Colonic mucosa (tissue), 4 donors: ENCODE data around the gene FBXL4. TPM values are rescaled to one million over a fixed set of nuclear protein-coding genes. Genes with fewer than 3 reads are reported as not detected.

ENCODE experiments used
- DNase-seq: peaks from one replicate; pipeline ENCODE4 v3.0.0-alpha.2; 2020
- H3K27ac ChIP-seq: fragments of 200-600 bp; one replicate; pipeline ENCODE4 v1.8.0; 2021
- H3K27me3 ChIP-seq: fragments of 200-600 bp; one replicate; pipeline ENCODE4 v1.8.0; 2021
- H3K36me3 ChIP-seq: fragments of 200-600 bp; one replicate; pipeline ENCODE4 v1.8.0; 2021
- H3K4me1 ChIP-seq: fragments of 200-600 bp; one replicate; pipeline ENCODE4 v1.8.0; 2021; ENCODE audit warnings: mild to moderate bottlenecking
- H3K4me3 ChIP-seq: fragments of 200-600 bp; one replicate; pipeline ENCODE4 v1.8.0; 2021
- H3K9ac ChIP-seq, 2 donors: one replicate each; pipeline ENCODE4 v1.7.0; 2013; ENCODE audit warnings: control low read depth in 2 of 2, low read depth in 2 of 2, low read length in 2 of 2
- H3K9me3 ChIP-seq: fragments of 200-600 bp; one replicate; pipeline ENCODE4 v1.8.0; 2021
- intact Hi-C: fragments of 100-400 bp; cut with DNase I; formaldehyde crosslinking; loops from one replicate; pipeline ENCODE4 v1.14.1; 2022
- total RNA-seq, 2 donors: library from RNA; stranded (reverse); fragmentation: NEBNext Ultra II Directional in 1 of 2; extraction: Animal tissue kit (Norgen Biotek cat#: 25700) in 1 of 2; gene quantifications; one replicate each; pipeline ENCODE4 v1.2.1, GENCODE V29; 2021
- TF ChIP-seq, protein P1 (sequence below): fragments of 200-600 bp; IDR thresholded peaks from one replicate; pipeline ENCODE4 v1.8.0; 2022; ENCODE audit warnings: antibody characterized with exemption, mild to moderate bottlenecking
- donor health status: healthy.
- donor health status: DM: no; HTN: no; CAD: no.
- donor health status: DM: no; HTN: no; CAD: no.

The FBXL4 gene
- total RNA-seq, 2 donors from 2014 or later, result 10.6 to 16.1 TPM

DNA sequence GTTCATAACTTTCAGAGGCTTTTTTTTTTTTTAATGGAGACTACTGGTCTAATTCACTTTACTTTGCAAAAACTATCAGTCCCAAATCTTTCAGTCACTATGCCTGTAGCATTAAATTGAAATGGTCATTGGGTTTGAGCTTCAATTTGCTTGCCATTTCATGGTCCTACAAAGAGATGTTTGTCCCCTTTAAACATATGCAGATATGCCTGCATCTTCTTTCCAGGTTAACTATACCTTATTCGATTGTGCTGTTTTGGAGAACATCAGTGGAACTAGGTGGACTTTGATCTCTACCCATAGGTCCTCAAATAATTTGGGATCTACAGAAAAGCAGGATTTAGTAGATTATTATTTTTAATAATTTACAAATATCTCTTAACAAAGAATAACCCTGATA is 108.8 kb downstream of the FBXL4 start:
- Histone ChIP-seq H3K9me3 (no peaks in the 10 kb centered on the region), H3K4me3 (no peak overlapping the region), H3K4me1 (peaks cover 7% of the 10 kb centered on the region), H3K27ac (no peak overlapping the region), H3K36me3 (no peaks in the 10 kb centered on the region), H3K27me3 (peaks cover 89% of the 10 kb centered on the region), H3K9ac (no peak overlapping the region)
- intact Hi-C loops, result no loop called here
- TF ChIP-seq, protein P1, sequence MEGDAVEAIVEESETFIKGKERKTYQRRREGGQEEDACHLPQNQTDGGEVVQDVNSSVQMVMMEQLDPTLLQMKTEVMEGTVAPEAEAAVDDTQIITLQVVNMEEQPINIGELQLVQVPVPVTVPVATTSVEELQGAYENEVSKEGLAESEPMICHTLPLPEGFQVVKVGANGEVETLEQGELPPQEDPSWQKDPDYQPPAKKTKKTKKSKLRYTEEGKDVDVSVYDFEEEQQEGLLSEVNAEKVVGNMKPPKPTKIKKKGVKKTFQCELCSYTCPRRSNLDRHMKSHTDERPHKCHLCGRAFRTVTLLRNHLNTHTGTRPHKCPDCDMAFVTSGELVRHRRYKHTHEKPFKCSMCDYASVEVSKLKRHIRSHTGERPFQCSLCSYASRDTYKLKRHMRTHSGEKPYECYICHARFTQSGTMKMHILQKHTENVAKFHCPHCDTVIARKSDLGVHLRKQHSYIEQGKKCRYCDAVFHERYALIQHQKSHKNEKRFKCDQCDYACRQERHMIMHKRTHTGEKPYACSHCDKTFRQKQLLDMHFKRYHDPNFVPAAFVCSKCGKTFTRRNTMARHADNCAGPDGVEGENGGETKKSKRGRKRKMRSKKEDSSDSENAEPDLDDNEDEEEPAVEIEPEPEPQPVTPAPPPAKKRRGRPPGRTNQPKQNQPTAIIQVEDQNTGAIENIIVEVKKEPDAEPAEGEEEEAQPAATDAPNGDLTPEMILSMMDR, result no peak
- DNase-seq, result no peak

DNA sequence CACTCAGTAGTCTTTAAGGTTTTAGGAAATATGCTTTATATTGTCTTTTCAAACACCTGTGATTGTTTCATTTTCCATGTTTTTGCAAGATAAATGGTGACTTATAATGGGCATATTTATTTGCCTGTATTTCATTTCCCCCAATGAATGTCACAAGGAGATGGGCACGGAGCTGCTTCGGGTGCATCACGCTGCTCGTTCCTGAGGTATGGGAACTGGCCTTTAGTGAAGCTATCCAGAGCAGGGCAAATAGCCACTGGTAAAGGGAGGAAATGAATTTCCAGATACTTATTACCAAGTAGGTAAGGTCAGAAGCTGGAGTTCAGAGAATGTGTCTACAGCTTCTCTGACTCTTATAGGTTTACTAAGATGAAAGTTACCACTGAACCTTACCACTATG is 109.7 kb downstream of the FBXL4 start:
- Histone ChIP-seq H3K9ac (no peak overlapping the region), H3K27me3 (peaks cover 88% of the 10 kb centered on the region), H3K9me3 (no peaks in the 10 kb centered on the region), H3K27ac (no peak overlapping the region), H3K4me3 (no peak overlapping the region), H3K36me3 (no peaks in the 10 kb centered on the region), H3K4me1 (peaks cover 7% of the 10 kb centered on the region)
- TF ChIP-seq, protein P1, result no peak
- DNase-seq, result no peak
- intact Hi-C loops, result no loop called here

DNA sequence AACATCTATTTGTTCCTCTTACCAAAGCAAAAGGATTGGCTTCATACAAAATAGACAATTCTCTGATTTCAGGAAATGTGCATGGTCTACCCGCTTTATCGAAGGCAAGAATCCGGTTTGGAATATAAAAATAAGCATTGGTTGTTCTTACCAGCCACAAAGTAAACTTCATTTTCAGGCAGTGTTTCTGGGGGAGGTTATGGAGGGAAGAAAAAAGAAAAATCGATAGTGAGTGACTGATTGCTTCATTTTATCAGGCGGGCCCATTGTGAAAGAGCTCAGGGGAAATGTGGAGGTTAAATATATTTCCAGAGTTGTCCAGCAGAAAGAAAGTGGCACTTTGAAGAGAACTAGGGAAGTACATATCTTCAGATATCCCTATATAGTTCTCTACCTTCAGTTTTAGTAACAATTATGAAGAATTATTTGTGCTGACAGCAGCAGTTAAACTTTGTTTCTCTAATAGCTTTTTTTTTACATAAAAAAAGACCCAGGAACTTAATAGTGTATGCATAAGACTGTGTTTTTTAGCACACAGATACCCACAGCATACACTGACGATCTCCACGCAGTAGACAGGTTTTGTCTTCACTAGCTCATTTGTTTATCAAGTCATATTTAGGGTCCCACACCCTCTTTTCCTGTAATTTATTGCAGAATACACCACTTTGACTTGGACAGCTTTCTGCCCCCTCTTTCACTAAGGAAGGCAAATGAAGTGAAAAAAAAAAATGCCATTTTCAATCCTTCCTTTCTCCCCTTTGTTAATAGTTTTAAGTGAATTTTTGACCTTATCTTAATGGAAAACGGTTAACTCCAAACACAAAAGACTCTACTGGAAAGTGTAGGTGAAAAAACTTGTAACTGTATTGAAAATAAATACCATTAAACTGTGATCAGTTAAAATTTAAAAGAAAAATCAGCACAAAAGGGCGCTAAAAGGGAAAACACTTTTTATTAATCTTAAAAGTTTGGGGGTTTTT is 110.5 kb downstream of the FBXL4 start:
- DNase-seq, result no peak
- Histone ChIP-seq H3K4me1 (peaks cover 7% of the 10 kb centered on the region), H3K27ac (no peak overlapping the region), H3K36me3 (no peaks in the 10 kb centered on the region), H3K9ac (no peak overlapping the region), H3K27me3 (peaks cover 87% of the 10 kb centered on the region), H3K9me3 (no peaks in the 10 kb centered on the region), H3K4me3 (no peak overlapping the region)
- TF ChIP-seq, protein P1, result no peak
- intact Hi-C loops, result no loop called here

DNA sequence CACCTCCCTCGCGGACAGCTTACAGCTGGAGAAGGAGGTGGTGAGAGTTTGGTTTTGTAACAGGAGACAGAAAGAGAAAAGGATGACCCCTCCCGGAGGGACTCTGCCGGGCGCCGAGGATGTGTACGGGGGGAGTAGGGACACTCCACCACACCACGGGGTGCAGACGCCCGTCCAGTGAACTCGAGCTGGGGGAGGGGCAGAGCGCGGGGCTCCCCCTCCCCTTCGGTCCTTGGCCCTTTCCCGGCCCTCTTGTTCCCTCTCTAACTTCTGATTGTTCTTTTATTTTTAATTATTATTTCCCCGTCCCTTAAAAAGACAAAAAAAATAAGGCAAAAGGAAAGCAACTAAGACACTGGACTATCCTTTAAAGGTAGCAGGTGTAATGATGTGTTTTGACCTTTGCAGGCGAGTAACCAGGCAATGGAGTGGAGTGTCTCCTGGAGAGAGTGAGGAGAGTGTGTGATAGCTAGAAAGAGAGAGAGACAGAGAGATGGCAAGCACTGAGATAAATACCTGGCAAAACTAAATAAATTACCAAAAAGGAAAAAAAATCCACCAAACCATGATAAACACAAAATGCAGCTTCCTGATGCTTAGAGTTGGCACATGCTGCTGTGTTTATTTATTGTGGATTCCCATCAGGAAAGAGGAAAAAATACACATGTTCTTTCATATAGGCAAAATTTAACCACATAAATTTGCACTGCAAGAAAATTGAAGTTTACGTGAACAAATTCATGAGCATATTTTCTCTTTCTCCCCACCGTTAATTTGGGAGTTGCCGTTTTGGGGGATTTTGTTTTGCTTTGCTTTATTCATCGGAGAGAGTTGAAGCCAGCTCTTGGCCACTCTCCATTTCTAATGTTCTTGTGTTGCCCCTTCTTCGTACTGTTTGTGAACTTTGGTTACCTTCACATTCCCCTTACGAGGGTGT is 111.5 kb downstream of the FBXL4 start:
- H3K36me3 ChIP-seq, result no peaks in the 10 kb centered on the region
- H3K27ac ChIP-seq, result no peak overlapping the region
- peaks cover 11% of the 10 kb centered on the region for H3K4me1 ChIP-seq
- intact Hi-C loops, result no loop called here
- no peaks in the 10 kb centered on the region for H3K9me3 ChIP-seq
- H3K4me3 ChIP-seq, result no peak overlapping the region
- TF ChIP-seq, protein P1, result no peak
- no peak for DNase-seq
- peaks cover 95% of the 10 kb centered on the region for H3K27me3 ChIP-seq
- H3K9ac ChIP-seq, result no peak overlapping the region
